HepG2 (cell line): Measurements from ENCODE around the gene ZSCAN1. TPM values are rescaled to one million over a fixed set of nuclear protein-coding genes. Genes with fewer than 3 reads are reported as not detected.

Source experiments
- ATAC-seq: fragments of 200-7000 bp; cut with Tn5 transposase; 3 replicates; pipeline ENCODE4 v1.9.1; 2020; ENCODE audit warnings: mild to moderate bottlenecking, moderate library complexity
- BruUV-seq: library from RNA; stranded (reverse); fragments of 400-500 nt; replicated peaks from 2 replicates; lab custom pipeline; 2021; lab: Mats Ljungman, UMichigan
- CTCF ChIA-PET: fragments of 300-600 bp; formaldehyde crosslinking; extraction: SDS; loops from one replicate; lab custom pipeline; 2021; ENCODE audit warnings: low total read pairs, inconsistent platforms, low intra/inter-chr PET ratio; lab: Yijun Ruan, JAX
- POLR2A ChIA-PET: fragments of 350-600 bp; sonication (Branson Sonifier 250); formaldehyde crosslinking; loops from one replicate; lab custom pipeline; 2020; ENCODE audit warnings: antibody characterized with exemption, inconsistent platforms; lab: Yijun Ruan, JAX
- DNase-seq: peaks from one replicate; pipeline ENCODE4 v3.0.0-alpha.2; 2015; ENCODE audit warnings: low spot score
- FAIRE-seq: peaks from 3 replicates; lab custom pipeline; 2011; peaks lifted over from hg19 to GRCh38; lab: Jason Lieb, UNC
- H2AFZ ChIP-seq: one replicate; pipeline ENCODE4 v1.6.1; 2011; ENCODE audit warnings: low read length, inconsistent platforms
- H3K27ac ChIP-seq: fragments of 300-600 bp; 3 replicates; pipeline ENCODE4 v1.8.0; 2011; ENCODE audit warnings: mixed run types, mild to moderate bottlenecking, mixed read lengths, low read length, inconsistent platforms; ENCODE audit not compliant: insufficient read depth; ENCODE audit errors: extremely low read length
- H3K27me3 ChIP-seq, 2 experiments: fragments of 200-600 bp in 1 of 2; 2 replicates in 1 of 2; 3 replicates in 1 of 2; pipeline versions ENCODE4 v1.6.0 to v1.8.0; 2011; ENCODE audit warnings: low read length in 2 of 2, mild to moderate bottlenecking in 2 of 2, moderate library complexity in 2 of 2, inconsistent platforms in 1 of 2; ENCODE audit not compliant: insufficient read depth in 2 of 2, control insufficient read depth in 1 of 2
- H3K36me3 ChIP-seq, 2 experiments: fragments of 200-600 bp in 1 of 2; replicated peaks in 1 of 2; 2 replicates in 1 of 2; 3 replicates in 1 of 2; pipeline versions ENCODE4 v1.5.1 to v1.8.0; 2011; ENCODE audit warnings: low read length in 2 of 2, inconsistent platforms in 1 of 2; ENCODE audit not compliant: insufficient read depth in 2 of 2, control insufficient read depth in 1 of 2
- H3K4me1 ChIP-seq: 2 replicates; pipeline ENCODE4 v1.5.1; 2012; ENCODE audit warnings: low read length, inconsistent platforms; ENCODE audit not compliant: insufficient read depth
- H3K4me2 ChIP-seq: 2 replicates; pipeline ENCODE4 v1.6.0; 2011; ENCODE audit warnings: low read depth, low read length, inconsistent platforms
- H3K4me3 ChIP-seq, 3 experiments: fragments of 200-600 bp in 1 of 3; sonication (generic), shearing (Covaris generic) in 1 of 3; replicated peaks in 1 of 3; 2 replicates each; pipeline ENCODE4 v1.5.1; 2011 to 2016; ENCODE audit warnings: low read length in 3 of 3, inconsistent platforms in 2 of 3, low read depth in 2 of 3, mild to moderate bottlenecking in 2 of 3, control low read depth in 1 of 3, mixed read lengths in 1 of 3; ENCODE audit not compliant: insufficient read depth in 1 of 3
- H3K79me2 ChIP-seq: one replicate; pipeline ENCODE4 v1.6.1; 2011; ENCODE audit warnings: low read length, inconsistent platforms; ENCODE audit not compliant: insufficient read depth
- H3K9ac ChIP-seq: 2 replicates; pipeline ENCODE4 v1.6.0; 2011; ENCODE audit warnings: mild to moderate bottlenecking, low read depth, low read length, inconsistent platforms; ENCODE audit not compliant: insufficient read depth
- H3K9me3 ChIP-seq: 2 replicates; pipeline ENCODE4 v1.5.1; 2012; ENCODE audit warnings: mild to moderate bottlenecking, low read length
- H4K20me1 ChIP-seq: 2 replicates; pipeline ENCODE4 v1.6.0; 2011; ENCODE audit warnings: inconsistent platforms, mild to moderate bottlenecking, low read length, moderate library complexity; ENCODE audit not compliant: insufficient read depth
- ARNTL ChIP-seq: sonication (generic); formaldehyde crosslinking; IDR thresholded peaks from 2 replicates; pipeline ENCODE4 v1.4.0; 2020; ENCODE audit warnings: mild to moderate bottlenecking, missing genetic modification reagents
- CAMTA2 ChIP-seq: sonication (generic); formaldehyde crosslinking; IDR thresholded peaks from 2 replicates; pipeline ENCODE4 v1.4.0; 2020; ENCODE audit warnings: mild to moderate bottlenecking, missing genetic modification reagents, borderline replicate concordance
- ETV5 ChIP-seq: IDR thresholded peaks from 2 replicates; pipeline ENCODE4 v1.6.1; 2018; ENCODE audit warnings: missing biosample characterization, missing genetic modification reagents, inconsistent platforms, borderline replicate concordance
- FOXC1 ChIP-seq: sonication (generic); formaldehyde crosslinking; IDR thresholded peaks from 2 replicates; pipeline ENCODE4 v1.8.0; 2022; ENCODE audit warnings: mild to moderate bottlenecking, missing genetic modification reagents, borderline replicate concordance
- MTA3 ChIP-seq: sonication (generic); formaldehyde crosslinking; IDR thresholded peaks from 2 replicates; pipeline ENCODE4 v1.4.0; 2020; ENCODE audit warnings: missing genetic modification reagents
- TBX2 ChIP-seq: sonication (generic); formaldehyde crosslinking; IDR thresholded peaks from 2 replicates; pipeline ENCODE4 v1.5.0; 2020; ENCODE audit warnings: missing genetic modification reagents, mild to moderate bottlenecking, borderline replicate concordance
- ZNF136 ChIP-seq: sonication (generic); formaldehyde crosslinking; IDR thresholded peaks from 2 replicates; pipeline ENCODE4 v1.8.1; 2022; ENCODE audit warnings: low read depth, mild to moderate bottlenecking, moderate library complexity, missing genetic modification reagents
- ZNF619 ChIP-seq: sonication (generic); formaldehyde crosslinking; IDR thresholded peaks from 2 replicates; pipeline ENCODE4 v1.4.0; 2020; ENCODE audit warnings: mild to moderate bottlenecking, missing genetic modification reagents
- ZNF674 ChIP-seq: sonication (generic); formaldehyde crosslinking; IDR thresholded peaks from 2 replicates; pipeline ENCODE4 v1.5.0; 2020; ENCODE audit warnings: low read depth, mild to moderate bottlenecking, missing genetic modification reagents
- ZNF761 ChIP-seq: sonication (generic); formaldehyde crosslinking; conservative IDR thresholded peaks from 2 replicates; pipeline ENCODE4 v1.4.0; 2020; ENCODE audit warnings: mild to moderate bottlenecking, missing genetic modification reagents
- ZNF781 ChIP-seq: sonication (generic); formaldehyde crosslinking; IDR thresholded peaks from 2 replicates; pipeline ENCODE4 v1.5.1; 2020; ENCODE audit warnings: borderline replicate concordance, mild to moderate bottlenecking, missing genetic modification reagents; ENCODE audit errors: not compliant biosample characterization
- ZSCAN9 ChIP-seq: IDR thresholded peaks from 2 replicates; pipeline ENCODE4 v1.6.1; 2016; ENCODE audit warnings: borderline replicate concordance
- WGBS: methylation state at CpG from one replicate; pipeline ENCODE4 v1.1.6; 2017; ENCODE audit warnings: low lambda C conversion rate; 5-methylcytosine and 5-hydroxymethylcytosine counted together
- in situ Hi-C: cut with HindIII; loops from 2 replicates; pipeline ENCODE4 v1.10.0; 2017; ENCODE audit warnings: low pct_unique_long_range_greater_than_20kb; ENCODE audit not compliant: extremely low pct_ligation_motif_present
- intact Hi-C: fragments of 100-400 bp; cut with micrococcal nuclease; formaldehyde crosslinking; loops from one replicate; pipeline ENCODE4 v1.10.0; 2022; ENCODE audit not compliant: unreplicated experiment
- polyA plus RNA-seq, 8 experiments: library from polyadenylated mRNA; depleted of rRNA in 3 of 8; stranded (reverse) in 7 of 8; unstranded in 1 of 8; fragments of >200 nt; fragmentation: Illumina TruSeq in 4 of 8; extraction: Trizol in 4 of 8; gene quantifications; 2 replicates each; pipeline versions ENCODE4 v1.2.1 to v1.2.3, GENCODE V29; 2011 to 2016; ENCODE audit warnings: low read depth in 4 of 8, missing spikeins in 1 of 8, mixed read lengths in 1 of 8; ENCODE audit not compliant: insufficient read depth in 1 of 8
- total RNA-seq, 5 experiments: library from RNA; depleted of rRNA; stranded (reverse); fragments of >200 nt; fragmentation: Illumina TruSeq; extraction: Trizol; gene quantifications; 2 replicates each; pipeline ENCODE4 v1.2.3, GENCODE V29; 2016; ENCODE audit warnings: low read depth in 1 of 5
- TF ChIP-seq, protein P1 (sequence below): IDR thresholded peaks from 2 replicates; pipeline ENCODE4 v1.6.1; 2016; ENCODE audit warnings: mild to moderate bottlenecking, missing biosample characterization, missing genetic modification reagents
- TF ChIP-seq, protein P2 (sequence below): IDR thresholded peaks from 2 replicates; pipeline ENCODE4 v1.6.1; 2016; ENCODE audit warnings: low read depth, borderline replicate concordance
- TF ChIP-seq, protein P3 (sequence below): sonication (generic); formaldehyde crosslinking; IDR thresholded peaks from 2 replicates; pipeline ENCODE4 v1.4.0; 2020; ENCODE audit warnings: missing genetic modification reagents

Gene ZSCAN1
- total and polyA plus RNA-seq, 2 of the 13 experiments (the other 11 are each of a cell fraction or from before 2014, with no cell fraction given): not detected

DNA sequence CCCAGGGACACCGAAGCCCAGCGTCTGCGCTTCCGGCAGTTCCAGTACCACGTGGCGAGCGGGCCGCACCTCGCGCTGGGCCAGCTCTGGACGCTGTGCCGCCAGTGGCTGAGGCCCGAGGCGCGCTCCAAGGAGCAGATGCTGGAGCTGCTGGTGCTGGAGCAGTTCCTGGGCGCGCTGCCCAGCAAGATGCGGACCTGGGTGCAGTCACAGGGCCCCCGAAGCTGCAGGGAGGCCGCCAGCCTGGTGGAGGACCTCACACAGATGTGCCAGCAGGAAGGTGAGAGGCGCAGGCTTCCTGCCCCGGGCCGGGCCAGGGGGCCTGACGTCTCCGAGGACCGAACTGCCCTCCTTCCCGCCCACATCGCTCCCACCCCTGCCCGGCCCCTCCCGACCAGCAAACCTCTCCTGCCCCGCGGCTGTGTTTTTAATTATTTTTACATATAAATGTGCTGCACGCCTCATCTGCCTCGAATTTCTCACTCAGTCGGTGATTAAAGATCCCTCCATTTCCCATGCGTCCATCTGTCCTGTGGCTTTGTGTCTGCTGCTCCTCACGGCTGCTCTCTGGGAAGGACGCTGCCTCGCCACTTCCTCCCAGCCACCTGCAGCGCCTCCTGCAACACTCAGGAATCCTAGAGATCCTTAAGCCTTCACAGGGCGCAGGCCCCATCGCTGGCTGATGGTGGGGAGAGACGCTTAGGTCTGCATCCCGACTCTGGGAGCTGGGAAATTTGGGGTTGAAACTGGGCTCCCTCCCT lies 4.3 kb downstream of the ZSCAN1 start:
- intact Hi-C loops (no loop called here), in situ Hi-C loops (no loop called here)
- no peak for TF ChIP-seq ARNTL (CRISPR knock-in tag)
- 53% methylated on average over 20 of the region's 44 CpGs for WGBS
- H3K9ac ChIP-seq: no peak overlapping the region
- peaks cover 35% of the 10 kb centered on the region for H3K9me3 ChIP-seq
- H3K27ac ChIP-seq: no peak overlapping the region
- H4K20me1 ChIP-seq: no peaks in the 10 kb centered on the region
- no peaks in the 10 kb centered on the region for H3K79me2 ChIP-seq
- FAIRE-seq (no peak), ATAC-seq (no peak; the same call in 2 of the 3 replicates), DNase-seq (no peak)
- CTCF ChIA-PET: no interaction called here
- no TSS peak for BruUV-seq
- POLR2A ChIA-PET: interaction anchor here (1.2 kb wide), 1 partner anchor 36 kb away, joined by 3 read pairs; the partner anchor contains the start of gene ZNF606
- H2AFZ ChIP-seq: no peak overlapping the region
- H3K36me3 ChIP-seq: no peaks in the 10 kb centered on the region
- 0 out of 6 replicates have a peak overlapping the region, but pooled peaks of 1 of the 3 experiments have one; percentile 26 for H3K4me3 ChIP-seq
- H3K27me3 ChIP-seq: no peaks in the 10 kb centered on the region
- H3K4me1 ChIP-seq: peaks cover 8% of the 10 kb centered on the region; the same call in 1 of the 2 replicates
- H3K4me2 ChIP-seq: peak overlapping the region; percentile 7; the same call in 1 of the 2 replicates

DNA sequence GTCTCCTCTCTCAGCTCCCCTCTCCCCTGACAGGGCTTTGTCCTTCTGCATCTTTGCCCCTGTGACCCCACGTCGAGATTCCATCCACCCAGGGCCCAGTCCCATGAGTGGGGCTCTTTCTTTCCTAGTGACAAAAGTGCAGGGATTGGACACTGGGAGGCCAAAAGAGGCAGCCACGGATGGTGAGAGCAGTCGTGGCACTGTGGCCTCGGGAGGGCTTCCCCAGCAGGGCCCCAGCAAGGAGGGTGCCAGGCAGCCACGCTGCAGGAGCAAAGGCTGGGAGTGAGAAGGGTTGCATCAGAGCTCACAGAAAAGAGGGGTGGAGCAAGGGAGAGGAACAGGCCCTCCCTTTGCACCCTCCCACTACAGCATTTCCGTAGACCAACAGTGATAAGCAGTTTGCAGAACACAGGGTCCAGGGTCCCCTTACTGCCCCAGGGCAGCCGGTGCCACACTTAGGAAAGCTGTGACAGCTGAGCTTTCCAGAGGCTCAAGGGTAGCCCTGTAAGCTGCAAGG lies 4.9 kb downstream of the ZSCAN1 start:
- DNase-seq: peak; percentile 39
- Histone ChIP-seq H3K4me1 (peaks cover 8% of the 10 kb centered on the region; the same call in 1 of the 2 replicates), H3K36me3 (no peaks in the 10 kb centered on the region), H3K9ac (no peak overlapping the region), H3K27me3 (no peaks in the 10 kb centered on the region; a peak in 1 of 5 replicates), H3K79me2 (no peaks in the 10 kb centered on the region), H3K4me2 (peak overlapping the region; percentile 38), H3K9me3 (peaks cover 35% of the 10 kb centered on the region), H2AFZ (no peak overlapping the region), H3K27ac (peak overlapping the region; percentile 44), H3K4me3 (peak overlapping the region in 1 of 3 experiments; percentile 26; a peak in 1 of 6 replicates), H4K20me1 (no peaks in the 10 kb centered on the region)
- peak; percentile 90 for ATAC-seq
- CTCF ChIA-PET: no interaction called here
- in situ Hi-C loops: no loop called here
- WGBS: 2% methylated on average over 7 of the region's 8 CpGs
- no TSS peak for BruUV-seq
- no peak for FAIRE-seq
- intact Hi-C loops: no loop called here
- POLR2A ChIA-PET: interaction anchor here (1.2 kb wide), 1 partner anchor 36 kb away, joined by 3 read pairs; the partner anchor contains the start of gene ZNF606
- no peak for TF ChIP-seq ZNF781 (CRISPR knock-in tag)
- no peak for TF ChIP-seq CAMTA2 (CRISPR knock-in tag)
- TF ChIP-seq MTA3: no peak
- no peak for TF ChIP-seq FOXC1
- TF ChIP-seq ZNF619 (CRISPR knock-in tag): 0 out of 2 replicates have a peak, but pooled peaks have one; percentile 24
- no peak for TF ChIP-seq ZNF136
- TF ChIP-seq, protein P1, sequence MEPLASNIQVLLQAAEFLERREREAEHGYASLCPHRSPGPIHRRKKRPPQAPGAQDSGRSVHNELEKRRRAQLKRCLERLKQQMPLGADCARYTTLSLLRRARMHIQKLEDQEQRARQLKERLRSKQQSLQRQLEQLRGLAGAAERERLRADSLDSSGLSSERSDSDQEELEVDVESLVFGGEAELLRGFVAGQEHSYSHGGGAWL: no peak
- TF ChIP-seq ZNF674: no peak
- TF ChIP-seq ZSCAN9: no peak
- TF ChIP-seq, protein P2, sequence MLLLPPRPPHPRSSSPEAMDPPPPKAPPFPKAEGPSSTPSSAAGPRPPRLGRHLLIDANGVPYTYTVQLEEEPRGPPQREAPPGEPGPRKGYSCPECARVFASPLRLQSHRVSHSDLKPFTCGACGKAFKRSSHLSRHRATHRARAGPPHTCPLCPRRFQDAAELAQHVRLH (CRISPR knock-in tag): no peak; the same call in 1 of the 2 replicates
- no peak; the same call in 1 of the 2 replicates for TF ChIP-seq TBX2
- peak; percentile 34; the same call in 1 of the 2 replicates for TF ChIP-seq ETV5
- TF ChIP-seq ZNF761 (CRISPR knock-in tag): no peak
- TF ChIP-seq, protein P3, sequence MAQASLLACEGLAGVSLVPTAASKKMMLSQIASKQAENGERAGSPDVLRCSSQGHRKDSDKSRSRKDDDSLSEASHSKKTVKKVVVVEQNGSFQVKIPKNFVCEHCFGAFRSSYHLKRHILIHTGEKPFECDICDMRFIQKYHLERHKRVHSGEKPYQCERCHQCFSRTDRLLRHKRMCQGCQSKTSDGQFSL: no peak
